Cortex of kidney (tissue), 1 donor: ENCODE measurements around the gene CDH26.

Source experiments
- DNase-seq: peaks from one replicate; lab custom pipeline; 2025; lab: John Stamatoyannopoulos, UW

CDH26 gene

DNA sequence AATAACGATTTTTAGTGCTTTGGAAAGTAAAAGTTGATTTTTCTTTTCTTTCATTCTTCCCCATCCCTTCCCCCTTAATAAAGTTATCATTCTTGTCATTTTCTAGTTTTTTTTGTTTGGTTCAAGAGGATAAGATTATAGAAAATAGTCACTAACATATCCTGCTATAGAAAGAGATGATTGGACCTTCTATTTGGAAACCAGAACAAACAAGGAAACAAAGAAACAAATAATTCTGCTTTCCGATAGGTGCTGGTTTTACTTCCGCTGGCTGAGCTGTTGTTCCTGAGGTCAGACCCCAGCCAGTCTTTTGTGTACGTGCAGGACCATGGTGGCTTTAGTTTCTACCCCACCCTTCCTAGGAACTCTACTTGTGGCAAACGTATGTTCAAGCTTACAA, at the start of gene CDH26:
Gene CDH26 (plus strand): TSS at position 301 of the 400 bp plus-strand sequence. CDS start 304 bp downstream, outside the sequence.
- DNase-seq: no peak

DNA sequence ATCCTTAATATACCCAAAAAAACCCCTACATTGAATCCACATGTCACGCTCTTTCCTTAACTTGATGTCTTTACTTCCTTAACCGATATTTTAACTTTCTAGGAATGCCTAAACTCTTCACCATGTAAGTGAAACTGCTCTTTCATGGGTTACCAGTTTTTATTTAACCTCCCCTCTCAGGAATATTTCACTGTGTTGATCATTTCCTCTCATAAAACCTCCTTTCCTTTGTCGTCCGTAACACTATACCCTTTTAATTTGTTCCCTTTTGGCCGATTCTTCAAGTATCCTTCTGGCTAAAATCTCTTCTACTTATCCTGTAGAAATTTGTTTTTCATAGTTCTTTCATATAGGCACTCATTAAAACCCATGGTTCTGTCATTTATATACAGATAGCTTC, 49.4 kb upstream of the CDH26 start:
- no peak for DNase-seq

DNA sequence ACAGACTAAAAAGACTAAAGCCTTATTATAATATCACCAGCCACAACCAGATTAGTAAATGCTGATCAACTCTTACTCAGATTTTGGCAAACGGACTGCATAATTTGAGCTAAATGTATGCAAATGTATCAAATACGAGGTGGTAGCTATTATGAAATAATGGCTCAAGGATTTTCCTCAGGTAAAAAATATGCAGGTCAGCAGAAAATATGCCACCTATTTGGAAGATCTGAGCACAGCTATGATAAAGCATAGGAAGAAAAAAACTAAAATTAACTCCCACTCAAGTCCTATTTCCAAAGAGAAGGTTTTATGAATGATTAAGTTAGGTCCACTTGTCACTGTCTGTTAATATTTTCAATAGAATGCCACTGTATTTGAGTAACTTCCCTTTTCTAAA, 47.2 kb upstream of the CDH26 start:
- no peak for DNase-seq

DNA sequence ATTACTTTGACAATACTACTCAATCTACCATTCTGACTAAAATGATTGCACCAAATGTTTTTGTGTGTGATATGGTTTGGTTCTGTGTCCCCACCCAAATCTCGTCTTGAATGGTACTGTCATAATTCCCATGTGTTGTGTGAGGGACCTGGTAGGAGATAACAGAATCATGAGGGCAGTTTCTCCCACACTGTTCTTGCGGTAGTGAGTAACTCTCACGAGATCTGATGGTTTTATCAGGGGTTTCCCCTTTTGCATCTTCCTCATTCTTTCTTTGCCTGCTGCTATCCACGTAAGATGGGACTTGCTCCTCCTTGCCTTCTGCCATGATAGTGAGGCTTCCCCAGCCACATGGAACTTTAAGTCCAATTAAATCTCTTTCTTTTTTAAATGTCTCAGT, 45.6 kb upstream of the CDH26 start:
- DNase-seq: no peak

DNA sequence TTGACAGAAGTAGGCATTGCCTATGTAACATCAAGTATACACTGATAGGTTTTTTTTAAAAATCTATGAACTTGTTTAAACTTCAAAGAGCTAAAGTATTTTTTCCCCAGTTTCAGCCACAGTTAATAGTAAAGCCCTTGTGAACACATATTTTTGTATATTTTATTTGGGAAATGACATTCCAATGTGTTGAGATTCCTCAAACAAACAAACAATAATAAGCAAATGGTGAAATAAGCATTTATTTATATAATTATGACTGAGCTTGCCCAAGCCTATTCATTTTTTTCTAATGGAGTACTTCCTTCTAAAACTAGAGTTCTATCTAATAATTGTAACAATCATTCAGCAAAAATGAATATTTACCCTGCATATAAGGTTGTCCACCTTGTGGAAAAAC, 37.3 kb upstream of the CDH26 start:
- DNase-seq: no peak

DNA sequence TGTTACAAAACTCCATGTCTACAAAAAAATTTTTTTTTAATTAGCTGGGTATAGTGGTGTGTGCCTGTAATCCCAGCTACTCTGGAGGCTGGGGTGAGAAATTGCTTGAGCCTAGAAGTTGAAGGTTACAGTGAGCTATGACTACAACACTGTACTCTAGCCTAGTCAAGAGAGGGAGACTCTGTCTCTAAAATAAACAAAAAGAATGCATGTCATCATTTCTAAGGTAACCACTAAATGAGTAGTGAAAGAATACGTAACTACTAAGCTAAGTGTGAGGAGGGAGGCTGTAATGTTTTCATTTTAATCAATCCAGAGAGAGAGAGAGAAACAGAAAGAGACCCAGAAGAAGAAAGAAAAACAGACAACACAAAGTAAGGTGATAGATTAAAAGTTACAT, 34.7 kb upstream of the CDH26 start:
- no peak for DNase-seq

DNA sequence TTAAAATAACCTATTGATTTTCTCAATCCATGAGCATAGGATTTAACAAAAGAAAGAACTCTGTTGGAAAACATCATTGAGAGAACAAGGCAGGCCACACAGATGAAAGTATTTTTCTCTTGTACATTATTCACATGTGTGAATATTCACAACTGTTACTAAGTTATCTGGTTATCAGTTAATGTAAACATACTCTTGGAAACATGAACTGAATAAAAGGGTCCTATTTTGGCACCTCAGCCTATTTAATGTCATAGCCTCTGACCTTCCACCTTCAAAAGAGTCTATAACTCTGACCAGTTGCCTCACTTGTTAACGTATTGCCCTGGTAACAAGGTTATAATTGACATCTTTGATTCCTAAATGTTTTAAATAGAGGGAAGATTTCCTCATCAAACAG, 32.9 kb upstream of the CDH26 start:
- DNase-seq: no peak

DNA sequence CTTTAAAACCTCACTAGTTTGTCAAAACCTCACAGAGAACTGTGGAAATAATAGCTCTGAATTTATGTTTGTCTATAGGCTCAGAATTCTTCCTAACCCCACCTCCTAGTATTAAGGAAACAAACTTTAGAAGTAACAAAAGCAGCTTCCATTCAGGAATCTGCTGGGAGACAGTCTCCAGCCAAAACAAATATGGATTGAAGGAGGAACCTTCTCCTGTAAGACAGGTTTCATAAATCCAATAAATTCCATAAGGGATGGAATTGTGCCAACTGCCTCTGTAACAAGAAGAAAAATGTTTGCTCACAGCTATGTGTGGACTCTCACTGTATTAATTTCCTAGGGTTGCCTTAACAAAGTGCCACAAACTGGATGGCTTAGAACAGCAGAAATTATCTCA, 32.3 kb upstream of the CDH26 start:
- no peak for DNase-seq

DNA sequence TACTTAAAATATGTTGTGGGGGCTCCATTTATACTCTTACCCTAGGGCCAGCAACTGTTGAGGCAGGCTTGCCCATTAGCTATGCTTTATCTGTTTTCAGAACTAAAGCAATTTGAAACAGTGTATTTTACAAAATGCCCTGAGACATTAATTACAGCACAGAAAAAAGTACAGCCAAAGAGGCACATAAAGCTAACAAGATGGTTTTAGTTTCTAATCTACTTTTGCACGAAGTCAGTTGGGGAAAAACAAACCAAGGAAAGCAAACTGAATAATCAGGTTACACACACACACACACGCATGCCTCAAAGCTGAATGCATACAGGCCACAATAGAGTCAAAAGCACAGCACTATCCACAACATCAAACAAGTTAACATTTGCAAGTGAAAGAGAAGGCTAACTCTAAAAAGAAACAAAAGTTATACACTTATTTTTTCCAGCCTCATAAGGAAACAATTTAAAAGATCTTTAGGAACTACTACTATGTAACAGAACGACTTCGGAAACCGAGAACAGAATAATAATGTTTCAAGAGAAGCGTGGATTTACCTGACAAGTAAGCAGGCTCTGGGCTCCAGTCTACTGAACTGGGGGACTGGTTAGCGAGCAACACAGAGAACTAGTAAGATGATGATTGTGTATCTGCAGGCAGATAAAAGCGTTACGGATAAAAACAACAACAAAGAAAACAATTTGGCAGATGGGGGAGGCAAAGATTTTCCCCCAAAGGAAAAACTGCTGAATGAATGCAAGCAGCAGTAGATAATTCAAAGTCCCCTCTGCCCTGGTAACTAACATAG, 26.5 kb upstream of the CDH26 start:
- no peak for DNase-seq

DNA sequence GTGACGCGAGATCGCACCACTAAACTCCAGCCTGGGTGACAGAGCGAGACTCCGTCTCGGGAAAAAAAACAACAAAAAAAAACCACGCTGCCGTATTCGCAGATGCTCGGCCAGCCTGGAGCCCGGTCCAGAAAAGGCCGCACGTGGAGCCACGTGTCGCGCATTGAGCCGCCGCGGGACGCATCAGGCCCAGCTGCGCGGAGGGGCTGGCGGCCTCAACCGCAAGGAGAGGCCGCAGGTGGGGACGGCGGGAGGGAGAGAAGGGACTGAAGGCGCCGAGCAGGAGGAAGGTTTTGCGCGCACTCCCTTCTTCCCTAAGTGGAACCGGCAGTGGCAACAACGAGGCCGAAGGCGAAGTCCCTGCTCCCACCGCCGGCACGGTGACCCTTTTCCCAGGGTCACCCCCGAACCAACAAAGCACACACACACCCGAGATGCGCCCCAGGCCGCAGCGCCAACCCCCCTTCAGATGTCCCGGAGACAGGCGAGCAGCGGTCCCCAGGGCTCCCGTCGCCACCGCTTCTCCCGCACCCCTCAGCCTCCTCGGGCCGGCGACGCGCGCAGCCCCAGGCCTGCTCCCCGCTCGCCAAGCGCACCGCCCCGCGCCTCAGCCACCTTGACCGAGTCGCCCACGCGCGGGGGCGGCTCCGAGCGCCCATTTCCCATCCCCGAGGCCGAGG, 25.5 kb upstream of the CDH26 start:
- no peak for DNase-seq

DNA sequence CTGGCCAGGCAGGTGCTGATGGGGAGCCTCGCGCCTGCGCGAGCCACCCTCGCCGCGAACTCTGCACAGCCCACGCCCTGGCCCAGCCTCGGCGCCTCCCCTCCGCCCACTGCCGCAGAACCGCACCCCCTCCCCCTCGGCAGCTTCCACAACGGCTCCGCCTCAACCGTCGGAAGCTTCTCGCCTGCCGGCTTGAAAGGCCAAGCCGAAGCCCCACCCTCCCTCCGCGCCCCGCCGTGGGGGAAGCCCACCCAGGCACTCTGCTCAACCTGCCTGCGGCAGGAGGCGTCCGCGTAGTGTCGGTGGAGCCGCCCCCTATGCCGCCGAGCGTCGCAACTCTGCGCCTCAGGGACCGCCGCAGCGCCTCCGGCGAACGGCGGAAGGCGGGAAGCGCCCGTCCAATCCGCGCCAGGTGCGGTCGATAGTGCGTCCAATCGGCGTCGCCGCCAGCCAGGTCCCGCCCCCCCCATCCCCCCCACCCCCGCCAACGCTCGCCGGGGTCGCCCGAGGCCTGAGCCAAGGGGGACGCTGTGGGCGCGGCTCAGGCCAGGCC, 24.9 kb upstream of the CDH26 start, which contains the start of gene SYCP2:
Gene SYCP2 (minus strand): TSS at position 342 of the 553 bp plus-strand sequence. CDS start 11,224 bp downstream, outside the sequence.
- no peak for DNase-seq

DNA sequence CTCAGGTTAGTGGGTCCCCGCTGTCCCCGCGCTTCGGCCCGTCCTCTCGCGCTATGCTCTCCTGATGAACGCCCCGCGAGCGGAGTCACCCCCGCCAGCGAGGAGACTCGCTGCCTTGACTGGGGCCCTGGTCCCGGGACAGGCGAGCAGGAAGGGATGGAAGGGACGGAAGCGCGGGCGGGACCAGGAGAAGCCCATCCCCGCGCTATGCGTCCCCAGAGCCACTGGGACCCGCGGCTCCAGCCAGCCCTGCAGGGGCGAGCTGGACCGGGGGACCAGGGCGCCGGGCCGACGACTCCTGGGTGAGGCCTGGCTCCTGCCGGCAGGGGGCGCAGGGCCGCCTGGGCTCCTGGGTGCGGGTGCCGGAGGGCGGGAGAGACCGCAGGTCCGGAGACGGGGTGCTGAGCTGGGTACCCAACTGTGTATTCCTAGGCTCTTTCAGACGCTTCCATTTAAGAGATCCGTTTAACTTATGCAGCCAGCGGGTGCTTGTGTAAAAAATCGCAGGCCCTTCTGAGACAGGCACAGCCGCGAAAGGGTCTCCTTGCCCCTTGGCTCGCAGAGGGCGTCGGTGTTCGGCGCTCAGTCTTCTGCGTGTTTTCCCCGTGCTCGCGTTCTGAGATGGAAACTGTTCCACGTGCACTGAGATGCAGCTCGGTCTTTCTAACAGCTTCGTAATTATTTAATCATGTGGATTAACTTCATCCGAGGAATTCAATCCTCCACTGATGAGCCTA, 24.2 kb upstream of the CDH26 start:
- peak; percentile 25 for DNase-seq

DNA sequence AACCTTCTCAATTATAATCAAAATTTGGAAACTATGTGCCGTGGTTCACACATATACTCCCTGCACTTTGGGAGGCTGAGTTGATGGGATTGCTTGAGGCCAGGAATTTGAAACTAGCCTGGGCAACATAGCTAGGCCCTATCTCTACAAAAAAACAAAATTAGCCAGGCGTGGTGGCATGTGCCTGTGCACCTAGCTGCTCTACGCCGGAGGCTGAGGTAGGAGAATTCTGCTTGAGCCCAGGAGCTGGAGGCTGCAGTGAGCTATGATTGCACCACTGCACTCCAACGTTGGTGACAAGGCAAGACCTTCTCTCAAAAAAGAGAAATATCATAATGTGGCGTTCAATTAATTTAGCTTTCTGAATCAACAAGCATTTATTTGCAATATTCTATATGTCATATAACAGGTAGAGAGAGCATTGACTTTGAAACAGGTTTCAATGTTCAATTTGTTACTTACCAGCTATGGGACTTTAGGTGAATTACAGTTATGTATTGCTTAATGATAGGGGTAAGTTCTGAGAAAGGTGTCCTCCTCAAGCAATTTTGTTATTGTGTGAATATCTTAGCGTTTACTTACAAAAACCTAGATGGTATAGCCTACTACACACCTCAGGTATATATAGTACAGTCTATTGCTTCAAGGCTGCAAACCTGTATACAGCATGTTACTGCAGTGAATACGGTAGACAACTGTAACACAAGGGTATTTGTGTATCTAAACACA, 22.6 kb upstream of the CDH26 start:
- DNase-seq: no peak

DNA sequence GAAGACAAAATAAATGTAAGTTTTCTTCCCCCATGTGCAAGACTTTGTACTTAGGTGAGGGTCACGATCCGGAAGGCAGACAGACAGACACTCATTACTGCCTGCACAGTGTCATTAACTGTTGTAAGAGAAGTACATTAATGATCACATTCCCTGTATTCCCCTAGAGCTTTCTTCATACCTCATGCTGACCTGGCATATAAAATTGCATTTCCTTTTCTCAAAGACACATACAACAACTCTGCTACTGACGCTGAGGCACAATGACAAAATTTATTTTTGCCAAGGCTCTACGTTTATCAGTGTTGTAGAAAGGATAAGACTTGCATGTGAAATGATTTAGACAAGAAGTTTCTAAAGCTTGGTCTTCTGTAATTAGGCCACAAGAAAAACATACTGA, 21.8 kb upstream of the CDH26 start:
- DNase-seq: no peak

DNA sequence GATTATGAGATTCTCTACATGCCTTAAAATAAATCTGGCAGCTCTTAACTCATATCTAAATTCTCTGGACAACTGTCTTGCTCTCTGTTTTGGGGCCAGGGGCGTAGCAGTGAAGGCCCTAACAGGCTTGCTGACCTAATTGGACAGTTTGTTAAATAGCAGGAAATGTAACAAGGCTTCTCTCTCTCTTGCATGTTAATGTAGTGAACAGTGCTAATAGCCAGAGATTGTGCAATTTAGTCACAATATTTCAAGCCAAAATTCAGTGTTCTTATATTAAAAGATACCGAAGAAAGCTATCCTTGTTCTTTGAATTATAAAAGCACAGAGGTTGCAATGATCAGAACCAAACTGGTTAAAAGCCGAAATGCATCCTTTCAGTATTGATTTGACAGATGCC, 21.1 kb upstream of the CDH26 start:
- no peak for DNase-seq

DNA sequence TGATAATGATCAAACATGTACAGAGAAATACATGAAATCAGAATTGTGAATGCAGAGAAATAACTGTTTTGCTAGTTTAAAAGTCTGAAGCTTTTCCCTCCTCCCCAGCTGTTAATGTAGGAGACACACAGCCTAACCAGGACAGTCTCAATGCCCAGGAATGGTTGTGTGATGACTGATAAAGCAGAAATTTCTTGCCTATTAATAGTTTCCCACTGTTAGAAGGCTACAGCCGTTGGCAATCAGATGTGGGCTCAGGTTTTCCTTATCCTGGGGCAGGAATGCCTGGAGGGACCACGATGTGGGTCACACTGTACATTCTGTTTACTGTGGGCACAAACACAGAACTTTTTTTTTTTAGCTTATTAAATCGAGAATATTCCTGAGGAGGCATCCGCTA, 20.0 kb upstream of the CDH26 start:
- no peak for DNase-seq

DNA sequence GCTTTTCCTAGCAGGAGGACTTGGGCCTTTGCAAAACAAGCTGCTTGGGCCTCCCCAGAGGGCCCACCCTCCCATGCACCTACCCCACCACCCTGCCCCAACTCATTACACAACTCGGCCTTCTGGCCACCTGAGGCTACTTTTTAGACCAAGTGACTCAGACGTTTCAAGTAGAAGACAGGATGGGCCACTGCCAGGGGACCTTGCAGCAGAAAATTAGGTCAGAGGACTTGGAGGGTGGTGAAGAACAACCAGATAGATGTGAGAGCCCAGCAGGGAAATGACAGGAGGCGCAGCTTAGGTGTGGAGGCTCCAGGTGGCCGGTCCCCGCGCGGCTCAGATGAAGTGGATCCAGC, 19.5 kb upstream of the CDH26 start:
- no peak for DNase-seq

DNA sequence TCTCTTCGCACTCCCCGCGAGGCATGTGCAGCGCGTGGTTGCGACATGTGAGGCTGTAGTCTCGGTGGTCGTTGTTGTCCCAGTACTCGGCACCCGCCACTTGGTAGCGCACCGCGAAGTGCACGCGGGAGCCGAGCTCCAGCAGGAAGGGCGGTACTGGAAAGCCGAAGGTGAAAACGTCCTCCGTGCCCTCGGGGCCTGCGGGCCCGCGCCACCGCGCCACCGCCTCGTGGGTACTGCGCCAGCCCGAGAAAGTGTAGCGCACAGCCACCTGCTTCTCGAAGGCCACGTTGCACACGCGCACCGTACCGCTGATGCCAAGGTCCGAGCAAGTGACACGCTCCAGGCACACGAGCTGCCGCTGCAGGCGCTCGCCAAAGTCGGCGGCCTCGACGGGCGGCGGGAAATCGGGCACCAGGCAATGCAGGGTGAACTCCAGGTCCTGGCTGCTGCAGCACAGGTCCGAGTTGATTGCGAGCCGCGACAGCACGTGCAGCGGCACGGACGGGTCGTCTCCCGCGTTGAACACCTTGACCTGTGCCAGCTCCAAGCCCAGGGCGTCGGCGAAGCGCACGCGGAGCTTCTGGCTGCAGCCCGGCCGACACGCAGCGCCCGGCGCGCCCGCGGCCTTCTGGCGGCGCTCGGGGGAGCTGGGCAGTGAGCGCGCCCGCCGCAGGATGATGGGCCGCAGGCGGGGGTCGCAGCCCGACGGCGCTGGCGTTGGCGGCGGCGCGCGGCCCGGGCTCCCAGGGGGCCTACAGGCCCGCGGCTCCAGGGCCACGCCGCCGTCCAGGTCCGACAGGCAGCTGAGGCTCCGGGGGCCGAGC, 19.0 kb upstream of the CDH26 start:
- DNase-seq: peak; percentile 9

DNA sequence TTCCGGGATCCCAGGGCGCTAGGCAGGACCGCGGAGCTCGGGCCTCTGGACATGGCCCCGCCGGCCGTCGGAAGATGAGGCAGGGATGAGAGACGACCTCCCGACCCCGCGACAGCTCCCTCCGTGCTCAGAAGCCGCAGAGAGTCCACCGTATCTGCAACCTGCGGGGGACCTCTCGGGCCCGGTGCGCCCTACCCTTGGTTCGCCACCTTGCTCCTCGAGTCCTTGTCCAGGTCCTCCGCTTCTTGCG, 18.4 kb upstream of the CDH26 start:
- no peak for DNase-seq

DNA sequence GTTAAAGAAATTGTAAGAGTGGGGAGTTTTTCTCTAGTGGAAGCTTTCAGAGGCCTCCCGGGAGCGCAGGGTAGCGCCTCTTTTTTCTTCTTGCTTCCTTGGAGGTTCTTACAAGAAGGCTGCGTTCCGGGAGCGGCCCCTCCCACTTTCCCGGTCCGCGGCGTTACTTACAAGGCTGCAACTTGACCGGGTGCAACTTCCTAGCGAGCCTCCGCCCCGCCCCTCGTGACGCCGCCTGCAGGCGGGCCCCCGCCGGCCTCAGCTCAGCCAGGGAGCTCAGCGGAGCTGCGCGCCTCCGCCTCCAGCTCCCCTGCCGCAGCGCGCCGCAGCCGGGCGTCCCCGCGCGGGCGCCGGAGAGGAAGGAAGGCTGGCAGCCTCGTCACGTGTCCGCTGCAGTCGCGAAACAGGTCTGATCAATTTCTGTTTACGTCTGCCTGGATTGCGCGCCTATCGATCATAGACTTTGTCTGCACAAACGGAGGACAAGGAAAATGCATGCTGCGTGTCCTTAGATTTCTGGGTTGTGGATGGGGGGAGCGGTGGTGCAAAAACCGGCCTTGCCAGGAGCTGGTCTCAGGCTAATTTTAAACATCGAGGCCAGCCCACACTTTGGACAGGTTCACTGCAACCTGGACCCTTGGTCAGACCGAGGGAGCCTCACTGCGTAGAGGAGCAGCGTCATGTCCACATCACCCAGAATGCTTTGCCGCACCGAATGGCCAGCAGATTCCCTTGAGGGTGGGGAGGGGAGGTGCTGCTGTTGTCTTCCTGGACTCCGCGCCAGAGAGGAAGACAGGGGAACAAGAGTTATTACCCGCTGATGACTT, 17.9 kb upstream of the CDH26 start, which contains the start of the genes FAM217B and PPP1R3D:
Gene FAM217B (plus strand): TSS at position 261 of the 827 bp plus-strand sequence. CDS start 3,555 bp downstream, outside the sequence.
Gene PPP1R3D (minus strand): TSS at position 177 of the 827 bp plus-strand sequence. CDS start 374 bp downstream, outside the sequence.
- peak; percentile 70 for DNase-seq
